GM21737 (cell line): ENCODE data around the gene C1orf74.
"Not testable (repeated sequence)": the region's sequence is repeated elsewhere in the genome, so short reads cannot be mapped to it uniquely, and the experiment has no call there.

ENCODE experiments used
- ATAC-seq: cut with Tn5 transposase; IDR thresholded peaks from one replicate; pipeline ENCODE4 v1.9.1; 2021; ENCODE audit warnings: mild to moderate bottlenecking, moderate library complexity; ENCODE audit not compliant: unreplicated experiment

The C1orf74 gene

DNA sequence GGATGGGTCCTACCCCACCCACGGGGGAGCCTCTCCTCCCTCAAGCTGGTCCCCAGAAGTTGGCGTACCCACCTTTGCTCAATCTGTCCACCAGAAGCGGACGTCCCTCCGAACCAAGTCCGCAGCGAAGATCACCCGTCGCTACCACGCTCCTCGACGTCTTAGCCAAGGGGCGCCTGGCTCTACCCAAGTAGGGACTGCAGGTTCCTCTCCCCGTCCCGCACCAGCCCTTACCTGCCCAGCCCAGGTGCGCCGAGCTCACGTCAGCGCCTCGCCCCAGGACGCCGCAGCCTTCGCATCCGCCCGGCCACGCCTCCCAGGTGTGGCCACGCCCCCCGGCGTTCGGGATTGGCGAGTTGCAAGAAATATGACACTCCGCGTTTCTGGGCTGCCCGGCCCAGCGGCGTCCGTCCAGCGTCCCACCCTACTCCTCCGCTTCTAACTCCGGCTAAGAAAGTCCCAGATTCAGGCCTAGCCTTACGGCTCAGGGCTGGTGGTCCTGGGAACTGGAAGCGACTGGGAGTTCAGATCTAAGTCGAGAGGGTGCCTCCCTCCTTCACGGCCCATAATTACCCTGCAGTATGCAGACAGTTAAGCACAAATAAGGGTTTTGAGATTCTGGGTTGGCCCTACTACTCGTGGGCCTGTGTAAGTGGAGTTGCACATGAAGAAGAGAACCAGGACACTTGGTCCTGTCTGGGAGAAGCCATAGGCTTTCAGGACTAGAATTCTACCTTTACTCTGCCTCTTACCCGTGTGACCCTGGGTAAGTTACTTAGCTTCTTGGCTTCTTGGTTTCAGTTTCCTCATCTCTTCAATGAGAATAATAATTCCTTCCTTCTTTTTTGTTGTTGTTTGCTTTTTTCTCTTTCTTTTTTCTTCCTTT, 21.8 kb upstream of the C1orf74 start, which contains the start of gene IRF6:
TSS of gene IRF6 (minus strand) at position 268 of the 886 bp plus-strand sequence. CDS start 4,729 bp downstream, outside the sequence.
- no peak for ATAC-seq

DNA sequence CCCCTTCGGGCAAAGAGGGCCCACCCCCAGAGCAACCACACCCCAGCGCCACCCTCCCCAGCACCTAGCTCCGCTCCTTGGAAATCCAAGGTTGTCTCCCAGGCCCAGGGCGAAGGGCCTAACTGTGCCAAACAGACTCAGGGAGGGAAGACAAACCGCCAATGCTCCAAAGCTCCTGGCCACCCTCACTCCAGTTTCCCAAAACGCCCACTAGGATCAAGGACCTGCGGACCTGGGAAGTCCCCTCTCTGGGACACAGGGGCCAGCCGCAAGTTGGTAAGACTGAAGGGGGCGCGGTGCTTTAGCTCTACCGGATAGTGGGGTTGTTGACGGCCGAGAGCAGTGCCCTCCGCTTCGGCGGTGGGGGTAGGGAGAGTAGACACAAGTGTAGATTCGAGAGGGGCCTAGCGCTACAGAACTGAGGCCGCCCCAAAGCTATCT, 21.0 kb upstream of the C1orf74 start:
- ATAC-seq = no peak

DNA sequence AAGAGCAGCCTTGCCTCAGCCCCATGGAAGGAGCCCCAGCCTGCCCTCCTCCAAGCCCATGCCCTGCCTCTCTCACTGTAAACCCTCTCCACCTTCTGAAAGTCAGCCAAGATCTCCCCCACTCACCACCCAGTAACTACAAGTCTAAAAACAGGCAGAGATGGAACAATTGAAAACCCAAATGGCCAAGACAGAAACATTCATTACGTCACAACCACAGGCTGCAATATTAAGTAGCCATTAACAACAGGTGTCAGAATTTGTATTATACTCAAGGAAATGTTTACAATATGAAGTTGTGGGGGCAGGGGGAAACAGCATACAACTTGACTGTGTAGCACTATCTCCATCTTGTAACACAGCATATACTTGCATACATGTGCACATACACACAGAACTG, 19.2 kb upstream of the C1orf74 start:
- no peak for ATAC-seq

DNA sequence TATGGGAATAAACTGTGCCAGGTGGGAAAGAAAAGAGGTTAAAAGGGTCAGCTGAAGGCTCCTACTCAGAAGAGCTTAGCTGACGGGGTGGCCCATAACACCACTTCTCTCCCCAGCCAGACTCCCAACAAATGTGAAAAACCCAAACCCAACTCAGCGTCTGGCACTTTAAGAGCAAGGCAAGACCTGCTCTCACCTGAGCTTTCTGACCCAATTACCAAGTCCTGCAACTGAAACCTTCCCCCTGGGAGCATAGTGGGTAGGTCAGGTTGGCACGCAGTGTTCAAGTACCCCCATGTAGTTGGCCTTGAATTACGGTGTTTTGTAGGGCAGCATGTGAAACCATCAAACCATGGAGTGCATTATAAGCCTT, 18.4 kb upstream of the C1orf74 start:
- no peak for ATAC-seq

DNA sequence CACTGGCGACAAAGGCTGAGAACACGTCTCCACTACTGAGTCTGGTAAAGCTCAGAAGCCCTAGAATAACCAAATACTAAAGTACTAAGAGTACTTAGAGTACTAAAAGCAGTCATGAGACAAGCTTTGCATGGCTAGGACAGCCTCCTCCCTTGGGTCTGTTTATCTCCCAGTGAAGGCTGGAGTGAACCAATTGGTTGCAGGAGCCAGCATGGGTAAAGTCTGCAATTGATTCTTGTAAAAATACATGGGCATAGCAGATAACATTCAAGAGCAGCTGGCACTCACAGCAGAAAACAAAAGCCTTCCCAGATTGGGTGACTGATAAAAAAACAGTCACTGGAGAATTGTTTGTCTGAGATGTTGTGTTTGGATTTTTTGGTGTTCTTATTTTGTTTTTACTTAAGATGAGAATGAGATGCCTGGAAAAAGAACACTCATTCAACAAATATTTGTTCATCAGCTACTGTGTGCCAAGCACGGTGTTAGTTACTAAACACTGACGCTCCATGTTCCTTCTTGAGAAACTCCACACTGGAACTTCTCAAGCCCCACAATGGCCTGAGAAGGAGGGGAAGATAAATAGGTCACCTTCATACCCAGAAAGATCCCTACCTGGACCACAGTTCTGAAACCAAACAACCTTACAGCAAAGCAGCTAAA, 17.9 kb upstream of the C1orf74 start:
- no peak for ATAC-seq

DNA sequence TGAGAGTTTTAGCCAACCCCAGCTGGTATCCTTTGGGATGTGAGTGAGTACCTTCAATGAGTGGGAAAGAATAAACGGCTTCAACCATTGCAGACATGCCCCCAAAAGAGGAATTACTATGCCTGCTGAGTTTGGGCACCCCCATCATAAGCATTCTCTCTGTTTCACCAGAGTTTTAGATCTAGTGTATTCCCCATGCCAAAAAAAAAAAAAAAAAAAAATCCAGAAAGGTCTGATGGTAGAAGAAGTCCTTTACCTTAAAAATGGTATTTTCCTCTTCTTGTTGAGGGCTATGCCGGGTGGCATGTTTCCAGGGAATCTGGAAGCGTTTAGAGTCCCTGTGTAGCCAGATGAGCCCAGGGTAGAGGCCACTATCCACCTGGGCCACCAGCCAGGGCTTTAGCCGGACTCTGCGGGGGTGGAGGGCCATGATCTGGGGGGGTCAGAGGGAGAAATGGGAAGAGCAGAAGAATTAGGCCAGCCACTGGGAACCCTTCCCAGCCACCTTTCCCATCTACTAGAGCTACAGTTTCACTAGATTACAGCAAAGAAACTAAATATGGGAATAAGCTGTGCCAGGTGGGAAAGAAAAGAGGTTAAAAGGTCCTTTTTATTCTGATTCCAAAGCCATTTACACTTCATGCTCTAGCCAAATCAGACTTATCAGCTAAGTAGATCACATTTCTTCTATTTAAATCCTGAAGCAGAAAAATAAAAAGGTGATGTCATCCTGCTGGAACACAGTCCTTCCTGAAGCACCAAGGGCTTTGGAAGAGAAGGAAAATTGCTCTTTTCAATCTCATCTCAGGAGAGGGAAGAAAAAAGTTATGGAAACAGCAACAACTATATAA, 16.9 kb upstream of the C1orf74 start:
- no peak for ATAC-seq

DNA sequence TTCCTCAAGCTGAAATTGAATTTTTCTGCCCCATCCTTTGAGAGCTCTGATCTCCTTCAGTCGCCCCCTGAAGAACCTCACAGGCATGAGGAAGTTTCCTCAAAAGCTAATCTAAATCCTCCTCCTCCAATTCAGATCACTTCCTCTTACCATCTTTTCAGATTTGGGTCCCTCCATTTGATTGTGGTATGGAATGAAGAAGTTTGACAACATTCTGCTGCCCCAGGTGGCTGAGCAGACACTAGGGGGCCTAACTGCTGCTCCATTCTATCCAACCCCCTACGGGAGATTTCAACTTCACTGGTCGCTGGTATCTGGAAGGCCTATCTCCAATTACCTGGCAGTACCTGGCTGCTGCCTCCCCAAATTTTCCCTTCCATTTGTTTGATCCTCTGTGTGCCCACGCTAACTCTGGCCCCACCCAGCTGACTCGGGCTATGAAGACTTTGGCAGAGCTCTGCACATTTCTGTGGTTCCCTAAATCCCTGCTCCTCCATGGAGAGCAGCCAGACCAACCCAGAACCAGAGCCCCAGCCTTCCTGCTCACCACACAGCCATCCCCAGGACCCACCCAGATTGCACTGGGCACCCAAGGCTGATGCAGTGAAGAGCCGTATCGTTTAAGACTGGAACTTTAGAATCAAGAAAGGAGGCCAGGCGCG, 13.8 kb upstream of the C1orf74 start:
- no peak for ATAC-seq

DNA sequence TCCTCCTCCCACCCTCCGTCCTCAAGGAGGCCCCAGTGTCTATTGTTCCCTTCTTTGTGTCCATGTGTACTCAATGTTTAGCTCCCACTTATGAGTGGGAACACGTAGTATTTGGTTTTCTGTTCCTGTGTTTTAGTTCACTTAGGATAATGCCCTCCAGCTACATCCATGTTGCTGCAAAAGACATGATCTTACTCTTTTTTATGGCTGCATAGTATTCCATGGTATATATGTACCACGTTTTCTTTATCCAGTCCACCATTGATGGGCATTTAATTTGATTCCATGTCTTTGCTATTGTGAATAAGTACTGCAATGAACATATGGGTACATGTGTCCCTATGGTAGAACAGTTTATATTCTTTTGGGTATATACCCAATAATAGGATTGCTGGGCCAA, 9.4 kb upstream of the C1orf74 start:
- ATAC-seq = not testable (repeated sequence)

DNA sequence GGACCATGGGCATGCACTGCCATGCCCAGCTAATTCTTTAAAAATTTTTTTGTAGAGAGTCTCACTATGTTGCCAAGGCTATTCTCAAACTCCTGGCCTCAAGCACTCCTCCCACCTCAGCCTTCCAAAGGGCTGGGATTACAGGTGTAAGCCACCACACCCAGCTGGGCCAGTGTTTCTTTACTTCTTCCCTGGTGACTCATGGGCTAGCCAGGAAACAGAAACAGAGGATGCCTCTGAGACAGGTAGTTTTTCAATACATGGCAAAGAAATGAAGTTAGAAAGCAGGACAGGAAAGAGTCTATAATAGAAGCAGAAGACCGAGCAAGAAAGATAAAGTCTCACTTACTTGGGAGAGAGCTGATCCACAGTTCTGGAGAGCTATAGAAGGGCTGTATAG, 7.6 kb upstream of the C1orf74 start:
- no peak for ATAC-seq

DNA sequence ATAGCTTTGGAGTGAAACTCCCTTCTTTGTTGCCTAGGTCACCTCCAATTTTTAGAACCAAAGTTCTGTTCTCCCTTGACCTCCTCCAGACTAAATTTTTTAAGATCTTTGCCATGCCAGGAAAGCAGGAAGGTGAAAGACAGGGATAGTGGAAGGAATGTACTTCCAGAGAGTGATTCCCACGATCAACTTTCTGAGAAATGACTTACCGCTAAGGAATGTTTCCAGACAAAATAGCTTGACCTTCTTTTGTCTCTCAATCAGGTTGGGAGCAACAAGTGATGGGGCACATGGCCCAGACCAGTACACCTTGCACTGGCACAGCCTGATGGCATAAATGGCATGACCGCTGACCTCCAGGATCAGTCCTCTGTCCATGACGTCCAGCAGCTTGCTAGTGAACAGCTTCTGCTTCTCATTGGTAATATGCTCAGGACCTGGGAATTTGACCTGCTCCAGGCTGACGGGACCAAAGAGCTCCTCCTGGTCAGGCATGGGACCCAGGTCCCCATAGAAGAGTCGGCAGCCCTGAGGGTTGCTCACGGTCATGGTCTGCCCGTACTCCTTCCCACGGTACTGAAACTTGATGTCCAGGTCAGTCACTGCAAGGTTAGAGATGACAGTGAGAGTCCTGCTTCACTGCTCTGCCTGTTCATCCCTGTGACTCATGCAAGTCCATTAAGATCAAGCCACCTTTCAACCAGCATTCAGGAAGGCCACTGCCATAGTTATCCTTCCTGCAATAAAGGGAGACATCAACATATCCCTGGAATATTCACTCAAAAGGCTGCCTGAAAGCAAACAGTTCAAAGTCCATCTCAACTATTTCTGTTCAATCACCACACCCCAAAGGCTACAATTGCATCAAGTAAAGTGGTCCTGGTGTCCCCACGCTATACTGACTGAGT, 6.2 kb upstream of the C1orf74 start:
- no peak for ATAC-seq

DNA sequence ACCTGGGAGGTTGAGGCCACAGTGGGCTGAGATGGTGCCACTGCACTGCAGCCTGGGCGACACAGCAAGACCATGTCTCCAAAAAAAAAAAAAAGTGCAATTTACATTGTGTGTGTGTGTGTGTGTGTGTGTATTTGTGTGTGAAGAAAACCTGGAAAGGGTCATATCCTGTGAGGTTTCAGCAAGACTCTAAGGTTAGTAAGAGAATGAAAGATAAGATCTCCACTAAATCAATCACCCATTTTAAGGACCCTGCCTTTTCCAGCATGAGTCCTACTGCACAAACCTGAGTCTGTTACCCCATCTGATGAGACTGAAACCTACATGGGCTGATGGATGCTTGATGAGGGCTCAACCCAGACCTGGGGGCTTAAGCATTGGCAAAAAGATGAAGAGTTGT, 4.9 kb upstream of the C1orf74 start:
- no peak for ATAC-seq

DNA sequence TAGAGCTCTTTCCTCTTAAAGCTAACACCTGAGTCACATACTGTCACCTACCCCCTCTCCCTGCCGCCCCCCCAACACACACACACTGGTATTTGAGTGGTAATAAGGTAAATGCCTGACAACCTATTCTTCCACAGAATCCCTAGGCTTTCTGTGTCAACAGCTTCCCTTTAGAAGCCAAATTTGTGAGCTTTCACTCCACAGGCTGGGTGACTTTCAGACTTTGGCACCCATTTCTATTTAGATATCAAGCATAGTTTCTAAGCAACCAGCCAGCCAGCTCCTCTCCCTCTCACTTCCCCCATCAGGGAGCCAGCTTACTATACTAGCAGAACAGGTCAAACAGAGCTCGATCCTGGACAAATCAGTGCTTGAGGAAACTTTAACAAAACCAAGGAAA, 3.2 kb upstream of the C1orf74 start:
- ATAC-seq = no peak

DNA sequence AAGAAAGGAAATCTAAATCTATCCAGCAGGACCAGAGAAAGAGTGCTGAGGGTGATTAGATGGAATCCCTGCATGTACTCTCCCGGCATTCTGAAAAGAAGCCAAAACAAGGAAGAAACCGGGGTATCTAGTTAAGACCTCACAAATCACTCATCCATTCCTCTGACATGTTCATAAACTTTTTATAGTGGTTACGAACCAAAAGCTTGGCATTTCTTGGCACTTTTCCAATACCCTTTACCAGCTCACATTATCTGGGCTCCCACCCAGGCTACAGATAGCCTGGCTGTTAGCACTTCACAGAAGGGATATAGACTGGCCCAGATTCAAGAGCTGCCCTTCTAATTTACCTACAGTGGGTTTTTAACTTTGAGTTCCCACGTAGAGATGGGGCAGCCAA, 1.8 kb upstream of the C1orf74 start:
- no peak for ATAC-seq

DNA sequence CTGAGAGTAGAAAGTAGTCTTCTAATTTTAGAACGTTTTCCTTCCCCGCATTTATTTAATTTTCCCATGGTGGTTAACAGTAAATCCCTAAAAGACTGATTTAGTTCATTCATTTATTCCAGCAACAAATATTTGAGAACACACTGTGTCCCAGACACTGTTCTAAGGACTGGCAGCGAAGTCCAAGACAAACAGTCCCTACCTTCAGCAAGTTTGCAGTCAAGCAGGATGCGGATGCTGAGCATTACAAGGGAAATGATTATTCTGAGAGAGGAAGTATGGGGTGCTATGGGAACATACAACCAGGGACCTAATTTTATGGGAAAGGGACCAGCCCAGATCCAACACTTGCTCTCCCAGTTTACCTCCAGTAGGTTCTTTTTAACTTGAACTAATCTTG, 1.2 kb upstream of the C1orf74 start:
- no peak for ATAC-seq

DNA sequence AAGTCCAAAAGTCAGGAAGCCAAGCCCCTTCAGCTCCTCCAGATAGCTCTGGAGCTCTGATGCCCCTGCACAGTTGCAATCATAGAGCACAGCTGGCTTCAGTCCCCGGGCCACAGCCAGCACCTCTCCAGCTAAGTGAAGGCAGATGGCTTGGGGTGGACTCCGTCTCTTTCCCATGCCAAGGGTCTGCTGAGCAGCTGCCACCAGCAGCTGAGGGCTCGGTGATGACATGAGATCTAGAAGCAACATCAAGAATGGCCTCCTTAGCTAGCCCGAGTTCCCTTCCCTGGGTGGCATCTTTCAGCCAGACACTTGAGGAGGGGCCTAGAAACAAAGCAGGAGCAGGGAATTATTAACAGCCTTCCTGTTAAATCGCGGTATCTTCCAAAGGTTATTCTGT, 973 bp downstream of the C1orf74 start:
- ATAC-seq = no peak

DNA sequence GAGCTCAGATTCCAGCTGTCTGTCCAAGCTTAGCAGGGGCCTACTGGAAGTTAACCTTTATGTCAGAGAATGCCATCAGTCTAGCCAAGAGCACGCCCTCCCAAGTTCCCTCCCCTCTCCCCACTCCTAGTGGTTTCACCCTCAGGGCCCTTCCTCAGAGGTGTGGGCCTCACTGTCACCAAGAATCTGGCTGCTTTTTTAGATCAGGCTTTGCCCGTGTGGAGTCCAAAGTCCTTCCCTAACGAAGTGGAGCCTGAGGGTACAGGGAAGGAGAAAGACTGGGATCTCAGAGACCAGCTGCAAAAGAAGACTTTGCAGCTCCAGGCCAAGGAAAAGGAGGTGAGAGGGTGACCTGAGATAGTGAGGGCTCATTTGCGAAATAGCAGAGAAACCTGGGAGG, 4.1 kb downstream of the C1orf74 start:
- no peak for ATAC-seq

DNA sequence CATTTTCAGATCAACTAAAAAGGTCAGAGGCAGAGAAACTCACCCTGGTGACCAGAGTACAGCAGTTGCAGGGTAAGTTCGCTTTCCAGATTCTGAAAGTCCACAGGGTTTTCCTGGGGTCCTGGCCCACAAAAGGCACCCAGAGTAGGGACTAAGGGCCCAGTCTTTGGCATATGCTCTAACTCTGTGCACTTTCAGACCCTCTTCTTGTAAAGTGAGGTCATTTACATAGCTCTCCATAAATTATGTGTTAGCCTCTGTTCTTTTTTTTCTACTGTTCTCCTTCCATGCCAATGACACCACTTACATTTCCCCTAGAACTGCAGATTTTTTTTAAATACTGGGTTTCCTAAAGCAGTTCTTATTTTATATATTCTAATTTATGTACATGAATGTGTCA, 6.3 kb downstream of the C1orf74 start:
- no peak for ATAC-seq

DNA sequence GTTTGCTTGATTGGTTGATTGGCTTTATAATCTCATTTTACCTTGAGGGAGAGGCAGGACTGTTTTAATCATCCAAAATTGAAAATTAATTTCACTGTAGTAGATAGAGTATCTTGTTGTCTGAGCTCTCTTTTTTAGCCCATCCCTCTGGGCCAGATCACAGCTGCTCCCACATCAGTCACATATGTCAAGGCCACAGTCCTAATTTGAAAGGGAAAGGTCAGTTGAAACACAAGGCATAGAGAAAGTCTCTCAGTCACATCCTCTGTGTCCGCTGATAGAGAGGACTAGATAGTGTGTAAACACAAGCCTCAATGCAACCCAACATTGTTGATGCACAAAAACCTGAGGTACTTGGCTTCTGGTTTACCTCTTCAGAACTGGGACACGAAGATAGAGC, 6.8 kb downstream of the C1orf74 start:
- ATAC-seq = no peak

DNA sequence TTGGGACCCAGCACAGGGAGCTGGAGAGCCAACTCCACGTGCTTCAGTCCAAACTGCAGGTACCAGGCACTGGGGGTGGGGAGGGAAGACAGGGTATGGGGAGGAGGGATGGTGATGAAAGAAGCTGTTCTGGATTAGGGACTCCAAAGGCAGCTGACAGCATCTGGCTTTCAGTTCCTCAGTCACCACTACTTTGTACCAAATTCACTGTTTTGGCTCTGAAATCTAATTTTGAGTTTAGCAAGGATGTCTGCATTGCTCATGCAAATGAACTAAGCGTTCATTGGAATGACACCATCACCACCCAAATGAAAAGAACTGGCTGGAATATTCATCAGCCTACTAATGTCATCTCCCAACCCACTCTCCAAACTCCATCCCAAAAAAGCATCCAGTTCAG, 8.7 kb downstream of the C1orf74 start:
- no peak for ATAC-seq

DNA sequence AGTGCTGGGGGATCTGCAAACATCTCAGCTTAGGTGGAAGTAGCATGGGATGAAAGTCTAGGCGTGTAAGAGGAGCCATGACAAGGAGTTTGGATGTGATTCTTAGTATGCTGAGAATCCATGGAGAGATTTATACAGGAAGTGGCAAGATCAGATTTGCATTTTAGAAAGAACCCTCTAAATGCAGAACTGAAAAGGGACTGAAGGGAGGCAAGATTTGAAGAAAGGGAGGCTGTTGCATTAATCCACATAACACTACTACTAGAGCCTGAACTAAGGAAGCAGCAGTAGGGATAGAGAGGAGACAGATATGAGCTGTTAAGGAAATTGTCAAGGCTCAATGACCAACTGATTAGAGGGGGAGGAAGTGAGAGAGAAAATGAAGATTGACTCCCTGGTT, 9.8 kb downstream of the C1orf74 start:
- peak; percentile 50 for ATAC-seq
